Ovary (tissue), 3 donors: ENCODE data around the gene CCN2.

Experiments used
- CTCF ChIP-seq, 3 donors: fragments of 450-650 bp in 2 of 3; fragments of 200-600 bp in 1 of 3; IDR thresholded peaks; one replicate each; pipeline versions ENCODE4 v1.5.1 to v1.8.0; 2016 to 2022; ENCODE audit warnings: antibody characterized with exemption in 3 of 3, mild to moderate bottlenecking in 1 of 3
- EP300 ChIP-seq: sonication (generic); formaldehyde crosslinking; IDR thresholded peaks from one replicate; pipeline ENCODE4 v1.6.1; 2017; ENCODE audit warnings: antibody characterized with exemption
- POLR2A ChIP-seq: fragments of 450-650 bp; IDR thresholded peaks from one replicate; pipeline ENCODE4 v1.6.1; 2017; ENCODE audit warnings: antibody characterized with exemption, mild to moderate bottlenecking, moderate library complexity
- donor health status: DM: no; HTN: no; CAD: no.

- TF ChIP-seq CTCF (IDR thresholded peaks at IDR 0.05), result no peak
- no peak for TF ChIP-seq POLR2A
- no peak for TF ChIP-seq EP300
Observed at GRCh38 chr6:131910956-131911355, 40.2 kb downstream of the CCN2 start.
